SK-N-SH (cell line): ENCODE data around the gene CFAP251.

Source experiments
- CTCF ChIP-seq: fragments of 200-600 bp; sonication (generic); IDR thresholded peaks from 2 replicates; pipeline ENCODE4 v1.6.1; 2017; ENCODE audit warnings: antibody characterized with exemption, mild to moderate bottlenecking, moderate library complexity
- EP300 ChIP-seq, 2 experiments: IDR thresholded peaks; 2 replicates each; pipeline versions ENCODE4 v1.4.0 to v1.6.1; 2012; ENCODE audit warnings: borderline replicate concordance in 1 of 2, low read depth in 1 of 2, low read length in 1 of 2
- EZH2phosphoT487 ChIP-seq: fragments of 200-600 bp; sonication (generic); IDR thresholded peaks from 2 replicates; pipeline ENCODE4 v1.6.1; 2017; ENCODE audit warnings: low read depth, mixed run types, mild to moderate bottlenecking, antibody characterized with exemption, moderate library complexity, borderline replicate concordance
- FOXJ3 ChIP-seq: sonication (generic); formaldehyde crosslinking; IDR thresholded peaks from 2 replicates; pipeline ENCODE4 v1.5.1; 2020; ENCODE audit warnings: mild to moderate bottlenecking, missing genetic modification reagents
- MXI1 ChIP-seq: IDR thresholded peaks from 2 replicates; pipeline ENCODE4 v1.6.1; 2012; ENCODE audit warnings: mild to moderate bottlenecking, low read depth, low read length, improper control_type of control experiment
- POLR2AphosphoS5 ChIP-seq: IDR thresholded peaks from 2 replicates; pipeline ENCODE4 v1.6.1; 2012; ENCODE audit warnings: low read depth, low read length
- REST ChIP-seq: IDR thresholded peaks from 2 replicates; pipeline ENCODE4 v1.6.1; 2012; ENCODE audit warnings: mild to moderate bottlenecking, low read depth, low read length, moderate library complexity
- RFX5 ChIP-seq: IDR thresholded peaks from 2 replicates; pipeline ENCODE4 v1.6.1; 2012; ENCODE audit warnings: mild to moderate bottlenecking, improper control_type of control experiment, low read length
- SIN3A ChIP-seq: IDR thresholded peaks from 2 replicates; pipeline ENCODE4 v1.6.1; 2012; ENCODE audit warnings: low read depth, mild to moderate bottlenecking, low read length, moderate library complexity, borderline replicate concordance
- USF2 ChIP-seq: fragments of 150-350 bp; IDR thresholded peaks from 2 replicates; pipeline ENCODE4 v1.6.1; 2017; ENCODE audit warnings: antibody characterized with exemption, low read length, low read depth, borderline replicate concordance

GRCh38 chr12:122028165-122028904 lies 109.9 kb downstream of the CFAP251 start:
- TF ChIP-seq MXI1 (no peak), CTCF (no peak), POLR2AphosphoS5 (no peak), RFX5 (no peak), USF2 (no peak), EP300 (IDR thresholded peaks at IDR 0.05; ENCODE audit: borderline replicate concordance in 1 of 2, low read depth in 1 of 2, low read length in 1 of 2) (no peak), SIN3A (no peak), REST (no peak), EZH2phosphoT487 (no peak), FOXJ3 (CRISPR knock-in tag) (no peak)
